ENCODE results near the gene CYP4V2. TPM values are rescaled to one million over a fixed set of nuclear protein-coding genes. Genes with fewer than 3 reads are reported as not detected.

CYP4V2 gene
- polyA plus RNA-seq, 1 donor from 2014 or later, result 18.9 TPM

Other genes starting within 250 kb of the CYP4V2 start
- gene TLR3, start 122.4 kb upstream of the CYP4V2 start, polyA plus RNA-seq, result not detected
- not detected for gene FAM149A, start 86.9 kb upstream of the CYP4V2 start, polyA plus RNA-seq
- 0.23 TPM for gene KLKB1, start 35.9 kb downstream of the CYP4V2 start, polyA plus RNA-seq
- not detected for gene F11, start 74.6 kb downstream of the CYP4V2 start, polyA plus RNA-seq